Activated CD8-positive, alpha-beta memory T cell treated with anti-CD3 and anti-CD28 coated beads, Interleukin-2, amount 10 ng/mL, durations not matched to agents 7 days and 5 days (primary cell): ENCODE data around the gene KXD1. TPM values are rescaled to one million over a fixed set of nuclear protein-coding genes. Genes with fewer than 3 reads are reported as not detected.
A peak's percentile ranks its signal among the peaks of the same experiment; 100 is the strongest.

ENCODE experiments used
- ATAC-seq: fragments of 150-1000 bp; cut with Tn5 transposase; one replicate; pipeline ENCODE4 v1.10.0; 2021; ENCODE audit warnings: moderate library complexity
- CTCF ChIA-PET: fragments of 350-600 bp; sonication (Branson Sonifier 250); formaldehyde crosslinking; loops from one replicate; lab custom pipeline; 2021; ENCODE audit warnings: antibody characterized with exemption; lab: Charles Lee
- DNase-seq: peaks from one replicate; pipeline ENCODE4 v3.0.0-alpha.2; 2020
- H3K27ac Mint-ChIP-seq: one replicate; pipeline ENCODE4 v1.8.0; 2021; ENCODE audit warnings: mild to moderate bottlenecking, mixed read lengths
- H3K27me3 Mint-ChIP-seq: one replicate; pipeline ENCODE4 v1.8.0; 2021; ENCODE audit warnings: mixed read lengths
- H3K36me3 Mint-ChIP-seq: one replicate; pipeline ENCODE4 v1.8.0; 2021; ENCODE audit warnings: mild to moderate bottlenecking, mixed read lengths
- H3K4me1 Mint-ChIP-seq: one replicate; pipeline ENCODE4 v1.8.0; 2021; ENCODE audit warnings: mixed read lengths
- H3K4me3 Mint-ChIP-seq: one replicate; pipeline ENCODE4 v1.8.0; 2021; ENCODE audit warnings: mild to moderate bottlenecking, moderate library complexity, mixed read lengths
- H3K9me3 Mint-ChIP-seq: one replicate; pipeline ENCODE4 v1.8.0; 2022; ENCODE audit warnings: low read depth, mixed read lengths
- total RNA-seq, 2 experiments: library from RNA; stranded (reverse); gene quantifications; one replicate each; pipeline ENCODE4 v1.2.3, GENCODE V29; 2021

The KXD1 gene
- total RNA-seq, 2 experiments from 2014 or later = 106 to 113 TPM

DNA sequence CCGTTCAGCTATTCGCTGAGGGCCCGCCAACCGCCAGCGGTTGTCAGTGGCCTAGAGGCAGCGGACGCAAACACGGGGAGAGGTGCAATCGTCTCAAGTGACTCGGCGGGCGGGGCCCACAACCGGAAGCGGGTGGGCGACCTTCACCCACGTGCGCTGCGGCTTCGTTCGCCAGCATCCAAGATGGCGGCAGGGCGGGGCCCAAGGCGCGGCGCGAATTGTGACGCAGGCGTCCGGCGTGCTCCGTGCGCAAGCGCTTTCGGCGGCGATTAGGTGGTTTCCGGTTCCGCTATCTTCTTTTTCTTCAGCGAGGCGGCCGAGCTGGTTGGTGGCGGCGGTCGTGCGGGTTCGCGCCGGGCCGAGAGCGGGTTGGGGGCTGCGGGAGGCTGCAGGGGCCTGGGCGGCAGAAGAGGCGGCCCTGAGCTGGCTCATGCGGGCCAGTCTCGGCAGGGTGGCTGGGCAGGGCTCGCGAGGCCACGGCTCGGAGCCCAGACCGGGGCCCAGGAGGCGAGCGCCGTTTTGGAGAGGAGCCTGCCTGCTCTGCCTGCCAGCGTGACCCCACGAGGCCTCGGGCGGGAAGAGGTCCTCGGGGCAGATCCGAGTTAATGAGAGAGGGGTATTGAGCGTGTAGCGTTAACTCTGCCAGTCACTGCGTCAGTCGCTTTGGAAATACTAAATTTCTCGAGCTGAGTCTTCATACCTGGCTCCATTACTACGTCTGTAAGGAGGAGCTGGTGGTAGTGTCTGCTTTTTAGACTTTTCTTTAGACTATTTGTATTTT is 14.1 kb downstream of the KXD1 start, which contains the start of gene UBA52:
Gene UBA52 (plus strand): TSS at position 294 of the 781 bp plus-strand sequence. CDS start 1,444 bp downstream, outside the sequence.
- Mint-ChIP-seq H3K4me1 (peaks cover 34% of the 10 kb centered on the region), H3K36me3 (peaks cover 64% of the 10 kb centered on the region), H3K4me3 (peak within 1 kb of the TSS; percentile 85), H3K9me3 (no peaks in the 10 kb centered on the region), H3K27me3 (no peaks in the 10 kb centered on the region), H3K27ac (peak within 1 kb of the TSS; percentile 91)
- CTCF ChIA-PET = interaction anchor here (0.6 to 4.1 kb wide), 18 partner anchors 9 to 727 kb away, joined by 3 to 48 read pairs (median 4); partner anchors contain the start of genes COPE, DDX49, ELL and FKBP8
- peak; percentile 99 for DNase-seq
- ATAC-seq = peak; percentile 93

DNA sequence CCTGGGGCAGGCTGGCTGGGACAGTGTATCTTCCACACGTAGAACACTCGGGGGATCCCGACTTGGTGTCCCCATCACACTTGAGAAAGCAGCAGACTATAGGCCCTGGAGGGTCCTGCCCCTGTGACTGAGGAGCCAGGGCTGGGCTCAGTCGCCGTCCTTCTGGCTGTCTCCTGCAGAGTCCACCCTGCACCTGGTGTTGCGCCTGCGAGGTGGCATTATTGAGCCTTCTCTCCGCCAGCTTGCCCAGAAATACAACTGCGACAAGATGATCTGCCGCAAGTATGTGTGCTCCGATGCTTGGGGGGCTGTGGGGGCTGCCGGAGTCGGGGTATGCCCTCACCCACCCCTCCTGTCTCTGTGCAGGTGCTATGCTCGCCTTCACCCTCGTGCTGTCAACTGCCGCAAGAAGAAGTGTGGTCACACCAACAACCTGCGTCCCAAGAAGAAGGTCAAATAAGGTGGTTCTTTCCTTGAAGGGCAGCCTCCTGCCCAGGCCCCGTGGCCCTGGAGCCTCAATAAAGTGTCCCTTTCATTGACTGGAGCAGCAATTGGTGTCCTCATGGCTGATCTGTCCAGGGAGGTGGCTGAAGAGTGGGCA is 17.1 kb downstream of the KXD1 start:
- Mint-ChIP-seq H3K27ac (no peak overlapping the region), H3K4me1 (peaks cover 40% of the 10 kb centered on the region), H3K4me3 (no peak overlapping the region), H3K9me3 (no peaks in the 10 kb centered on the region), H3K36me3 (peaks cover 49% of the 10 kb centered on the region), H3K27me3 (no peaks in the 10 kb centered on the region)
- ATAC-seq (no peak), DNase-seq (no peak)
- CTCF ChIA-PET = interaction anchor here (4.1 kb wide), 1 partner anchor 14 kb away, joined by 48 read pairs; the partner anchor contains the start of gene REX1BD

DNA sequence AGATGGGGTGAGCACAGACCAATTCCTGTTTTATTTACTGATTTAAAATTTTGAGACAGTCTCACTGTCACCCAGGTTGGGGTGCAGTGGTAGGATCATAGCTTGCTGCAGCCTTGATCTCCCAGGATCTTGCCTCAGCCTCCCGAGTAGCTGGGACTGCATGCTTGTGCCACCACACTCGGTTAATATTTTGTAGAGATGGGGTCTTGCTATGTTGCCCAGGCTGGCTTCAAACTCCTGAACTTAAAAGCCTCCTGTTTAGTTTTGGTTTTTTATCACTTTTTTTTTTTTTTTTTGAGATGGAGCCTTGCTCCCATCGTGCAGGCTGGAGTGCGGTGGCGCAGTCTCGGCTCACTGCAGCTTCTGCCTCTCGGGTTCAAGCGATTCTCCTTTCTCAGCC is 18.7 kb downstream of the KXD1 start:
- no peaks in the 10 kb centered on the region for H3K9me3 Mint-ChIP-seq
- no peak overlapping the region for H3K4me3 Mint-ChIP-seq
- peaks cover 35% of the 10 kb centered on the region for H3K4me1 Mint-ChIP-seq
- DNase-seq (no peak), ATAC-seq (no peak)
- CTCF ChIA-PET = interaction anchor here (2.5 kb wide), 1 partner anchor 12 kb away, joined by 17 read pairs; the partner anchor contains the start of gene REX1BD
- peaks cover 44% of the 10 kb centered on the region for H3K36me3 Mint-ChIP-seq
- no peaks in the 10 kb centered on the region for H3K27me3 Mint-ChIP-seq
- H3K27ac Mint-ChIP-seq = no peak overlapping the region

DNA sequence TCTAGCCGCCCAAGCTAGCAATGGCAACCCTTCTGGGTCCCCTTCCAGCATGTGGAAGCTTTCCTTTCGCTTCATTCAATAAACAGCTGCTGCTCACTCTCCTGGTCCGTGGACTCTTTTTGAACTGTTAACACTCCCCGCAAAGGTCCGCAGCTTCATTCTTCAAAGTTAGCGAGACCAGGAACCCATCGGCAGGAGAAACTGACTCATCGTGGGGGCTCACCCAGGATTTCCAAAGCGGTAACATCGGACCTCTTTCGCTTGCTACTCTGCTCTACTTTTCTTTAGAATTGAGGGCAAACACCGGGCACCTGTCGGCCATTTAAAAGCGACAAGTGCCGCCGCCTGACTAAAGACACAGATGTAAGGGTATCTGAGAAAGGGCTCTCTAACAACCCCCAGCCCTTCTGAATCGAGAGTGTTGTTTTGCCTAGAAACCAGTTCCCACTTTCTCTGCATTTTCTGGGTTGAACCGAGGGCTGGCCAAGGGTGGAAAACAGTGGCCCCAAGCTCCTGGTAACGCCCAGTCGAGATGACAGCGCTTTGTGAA is 19.8 kb downstream of the KXD1 start:
- H3K9me3 Mint-ChIP-seq = no peaks in the 10 kb centered on the region
- CTCF ChIA-PET = interaction anchor here (0.7 to 2.5 kb wide), 2 partner anchors 11 to 33 kb away, joined by 3 to 17 read pairs; partner anchors contain the start of gene REX1BD
- H3K27me3 Mint-ChIP-seq = no peaks in the 10 kb centered on the region
- H3K4me1 Mint-ChIP-seq = peaks cover 30% of the 10 kb centered on the region
- no peak overlapping the region for H3K27ac Mint-ChIP-seq
- DNase-seq (no peak), ATAC-seq (no peak)
- H3K36me3 Mint-ChIP-seq = peaks cover 37% of the 10 kb centered on the region
- H3K4me3 Mint-ChIP-seq = no peak overlapping the region

DNA sequence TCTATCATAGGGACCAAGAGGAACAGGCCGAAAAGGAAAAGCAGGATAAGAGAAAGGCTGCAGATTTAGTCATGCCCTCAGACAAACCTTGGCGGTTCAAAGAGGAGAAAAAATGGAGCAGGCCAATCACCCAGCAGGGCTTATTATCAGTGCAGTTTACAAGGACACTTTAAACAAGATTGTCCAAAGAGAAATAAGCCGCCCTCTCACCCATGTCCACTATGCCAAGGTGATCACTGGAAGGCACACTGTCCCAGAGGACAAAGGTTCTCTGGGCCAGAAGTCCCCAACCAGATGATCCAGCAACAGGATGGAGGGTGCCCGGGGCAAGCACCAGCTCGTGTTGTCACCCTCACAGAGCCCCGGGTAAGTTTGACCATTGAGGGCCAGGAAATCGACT is 22.6 kb downstream of the KXD1 start:
- Mint-ChIP-seq H3K4me3 (no peak overlapping the region), H3K27me3 (no peaks in the 10 kb centered on the region), H3K4me1 (peaks cover 18% of the 10 kb centered on the region), H3K9me3 (no peaks in the 10 kb centered on the region), H3K36me3 (peaks cover 11% of the 10 kb centered on the region), H3K27ac (no peak overlapping the region)
- ATAC-seq (no peak), DNase-seq (no peak)
- CTCF ChIA-PET = interaction anchor here (1.5 kb wide), 1 partner anchor 8 kb away, joined by 3 read pairs; the partner anchor contains the start of gene UBA52

DNA sequence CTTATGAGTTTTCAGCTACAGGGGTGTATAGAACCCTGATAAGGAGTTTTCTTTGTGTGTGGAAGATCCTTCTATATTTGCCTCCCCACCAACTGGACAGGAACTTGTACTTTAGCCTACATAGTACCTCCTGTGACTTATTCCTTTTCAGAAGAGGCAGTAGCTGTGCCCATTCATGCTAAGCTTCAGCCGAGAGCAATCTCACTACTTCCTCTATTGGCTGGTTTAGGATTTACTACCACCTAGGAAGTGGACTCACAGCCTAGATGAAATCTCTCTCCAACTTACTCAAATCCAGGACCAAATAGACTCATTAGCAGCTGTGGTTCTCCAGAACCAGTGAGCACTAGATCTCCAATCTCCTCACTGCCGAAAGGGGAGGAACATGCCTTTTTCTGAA is 28.6 kb downstream of the KXD1 start:
- DNase-seq = no peak
- Mint-ChIP-seq H3K27me3 (no peaks in the 10 kb centered on the region), H3K36me3 (peaks cover 3% of the 10 kb centered on the region), H3K4me1 (peaks cover 44% of the 10 kb centered on the region), H3K27ac (no peak overlapping the region), H3K9me3 (no peaks in the 10 kb centered on the region), H3K4me3 (no peak overlapping the region)
- CTCF ChIA-PET = interaction anchor here (1.2 to 5.4 kb wide), 3 partner anchors 8 to 65 kb away, joined by 3 to 67 read pairs (median 5); partner anchors contain the start of gene ELL
- ATAC-seq = no peak

DNA sequence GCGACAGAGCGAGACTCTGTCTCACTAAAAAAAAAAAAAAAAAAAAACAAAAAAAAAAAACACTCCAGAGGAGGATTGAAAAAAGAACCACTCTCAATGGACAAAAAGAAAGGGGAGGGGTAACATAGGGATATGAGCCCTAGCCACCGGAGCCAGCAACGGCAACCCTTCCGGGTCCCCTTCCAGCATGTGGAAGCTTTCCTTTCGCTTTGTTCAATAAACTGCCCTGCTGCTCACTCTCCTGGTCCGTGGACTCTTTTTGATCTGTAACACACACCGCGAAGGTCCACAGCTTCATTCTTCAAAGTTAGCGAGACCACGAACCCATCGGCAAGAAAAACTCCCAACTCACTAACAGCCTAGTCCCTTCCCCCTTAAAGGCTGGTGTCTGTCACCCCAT is 29.9 kb downstream of the KXD1 start:
- no peaks in the 10 kb centered on the region for H3K27me3 Mint-ChIP-seq
- no peaks in the 10 kb centered on the region for H3K9me3 Mint-ChIP-seq
- H3K4me3 Mint-ChIP-seq = peak overlapping the region; percentile 77
- DNase-seq (no peak), ATAC-seq (no peak)
- H3K27ac Mint-ChIP-seq = peak overlapping the region; percentile 94
- peaks cover 44% of the 10 kb centered on the region for H3K4me1 Mint-ChIP-seq
- peaks cover 3% of the 10 kb centered on the region for H3K36me3 Mint-ChIP-seq
- CTCF ChIA-PET = interaction anchor here (0.6 to 5.4 kb wide), 19 partner anchors 11 to 260 kb away, joined by 3 to 67 read pairs (median 10); partner anchors contain the start of genes CRTC1, ELL, FKBP8 and KXD1

DNA sequence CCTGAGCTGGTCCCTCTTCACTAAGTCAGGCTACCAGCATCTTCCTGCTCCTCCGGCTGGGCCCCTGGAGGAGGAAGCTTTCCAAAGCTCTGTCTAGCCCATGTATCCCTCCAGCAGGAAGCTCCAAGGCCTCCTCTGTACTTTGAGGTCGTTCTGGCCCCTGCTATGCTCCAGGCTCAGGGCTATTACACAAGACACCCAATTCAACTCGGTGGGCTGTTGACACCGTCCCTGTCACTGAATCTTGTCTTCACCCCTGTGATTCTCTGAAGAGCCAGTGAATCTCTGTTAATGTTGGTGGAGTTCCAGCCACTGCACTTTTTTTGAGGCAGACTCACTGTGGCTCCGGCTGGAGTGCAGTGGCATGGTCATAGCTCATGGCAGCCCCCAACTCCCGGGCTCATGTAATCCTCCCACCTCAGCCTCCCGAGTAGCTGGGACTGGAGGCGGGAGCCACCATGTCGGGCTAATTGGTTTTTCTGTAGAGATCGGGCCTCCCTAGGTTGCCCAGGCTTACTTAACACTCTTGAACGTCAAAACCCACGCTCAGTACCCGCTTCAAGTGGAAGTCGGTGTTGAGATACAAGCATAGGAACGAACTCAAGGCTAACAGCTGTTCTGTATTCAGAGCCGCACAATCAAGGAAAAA is 30.4 kb downstream of the KXD1 start:
- ATAC-seq (no peak), DNase-seq (no peak)
- no peaks in the 10 kb centered on the region for H3K9me3 Mint-ChIP-seq
- peak overlapping the region; percentile 94 for H3K27ac Mint-ChIP-seq
- H3K4me1 Mint-ChIP-seq = peaks cover 44% of the 10 kb centered on the region
- peak overlapping the region; percentile 77 for H3K4me3 Mint-ChIP-seq
- CTCF ChIA-PET = interaction anchor here (0.6 to 5.4 kb wide), 26 partner anchors 10 to 331 kb away, joined by 3 to 67 read pairs (median 8); partner anchors contain the start of genes COPE, CRTC1, DDX49 and ELL
- no peaks in the 10 kb centered on the region for H3K27me3 Mint-ChIP-seq
- peaks cover 3% of the 10 kb centered on the region for H3K36me3 Mint-ChIP-seq

DNA sequence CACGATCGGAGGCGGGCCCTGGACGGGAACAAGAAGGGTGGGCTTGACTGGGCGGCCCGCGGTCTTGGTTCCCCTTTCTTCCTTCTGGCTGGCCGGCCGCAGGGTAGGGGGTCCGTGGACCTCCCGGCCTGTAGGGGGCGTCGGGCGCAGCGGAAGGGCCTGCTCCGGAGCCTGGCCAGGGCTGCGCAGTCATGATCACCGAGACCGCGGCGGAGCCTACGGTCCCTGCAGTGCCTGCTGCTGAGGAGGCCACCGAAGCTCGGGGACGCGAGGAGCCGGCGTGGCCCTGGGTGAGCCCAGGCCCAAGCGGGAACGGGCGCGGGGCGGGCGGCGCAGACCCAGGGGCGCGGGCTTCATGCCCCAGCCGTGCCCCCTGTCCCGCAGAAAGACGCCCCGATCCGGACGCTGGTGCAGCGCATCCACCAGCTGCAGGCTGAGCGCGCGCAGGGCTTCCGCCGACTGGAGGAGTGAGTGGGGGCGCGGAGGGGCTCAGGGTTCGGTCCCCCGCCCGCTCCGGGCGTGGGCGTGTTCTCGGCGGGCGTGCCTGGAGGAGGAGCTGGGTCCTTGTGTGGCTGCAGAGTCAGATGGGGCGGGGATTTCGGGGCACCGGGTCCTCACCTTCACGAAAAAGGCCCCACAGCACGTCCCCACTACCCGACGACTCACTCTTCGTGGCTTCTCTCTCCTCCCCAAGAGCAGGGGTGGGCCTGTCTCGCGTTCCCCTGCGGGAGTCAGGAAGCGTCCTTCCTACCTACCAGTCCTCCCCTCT is 31.1 kb downstream of the KXD1 start, which contains the start of gene REX1BD:
Gene REX1BD (plus strand): TSS at position 188 of the 769 bp plus-strand sequence. CDS start 4 bp downstream, at position 192.
- Mint-ChIP-seq H3K9me3 (no peaks in the 10 kb centered on the region), H3K4me3 (peak within 1 kb of the TSS; percentile 77)
- peak; percentile 82 for ATAC-seq

DNA sequence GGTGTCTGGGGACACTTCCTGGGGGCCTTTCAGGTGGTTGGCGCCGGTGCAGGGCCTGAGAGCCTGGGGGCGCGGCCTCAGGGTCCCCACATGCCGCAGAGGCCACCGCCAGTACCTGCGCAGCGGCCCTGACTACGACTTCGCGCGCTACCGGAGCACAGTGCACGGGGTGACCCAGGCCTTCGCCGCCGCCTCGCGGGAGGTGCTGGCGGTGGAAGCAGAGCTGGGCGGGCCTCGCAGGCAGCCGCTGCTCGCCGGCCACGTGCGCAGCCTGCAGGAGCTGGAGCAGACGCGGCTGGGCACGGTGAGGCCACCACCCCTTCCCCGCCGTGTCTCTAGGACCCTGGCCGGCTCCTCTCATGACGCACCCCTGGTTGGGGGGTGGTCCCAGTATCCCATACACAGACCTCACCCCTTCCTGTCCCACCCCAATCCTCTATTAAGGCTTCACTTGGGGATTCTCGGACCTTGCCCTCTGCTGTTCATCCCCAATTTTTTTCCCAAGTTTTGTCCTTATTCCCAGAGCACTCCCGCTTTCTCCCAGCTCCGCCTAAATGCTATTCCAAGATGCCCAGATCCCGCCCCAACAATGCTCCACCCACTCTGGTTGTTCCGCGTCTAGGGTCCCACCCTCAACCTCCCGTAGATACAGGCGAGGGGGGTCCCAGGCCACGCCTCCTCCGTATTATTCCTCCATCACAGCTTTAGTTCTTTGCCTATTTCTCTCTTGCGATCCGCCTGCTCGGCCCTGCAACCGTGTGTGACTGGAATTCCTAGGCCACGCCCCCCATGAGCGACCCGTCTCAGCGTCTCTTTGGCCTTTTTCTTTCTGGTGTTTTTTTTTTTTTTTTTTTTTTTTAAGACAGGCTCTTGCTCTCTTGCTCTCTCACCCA is 32.0 kb downstream of the KXD1 start:
- CTCF ChIA-PET = interaction anchor here (0.7 to 5.4 kb wide), 39 partner anchors 8 to 901 kb away, joined by 3 to 67 read pairs (median 5); partner anchors contain the start of genes COPE, DDX49, ELL and FKBP8
- H3K4me3 Mint-ChIP-seq = peak overlapping the region; percentile 77

More for the DNA sequence above, 31.1 kb downstream of the KXD1 start, which contains the start of gene REX1BD:
- H3K27me3 Mint-ChIP-seq = no peaks in the 10 kb centered on the region
- peak within 1 kb of the TSS; percentile 94 for H3K27ac Mint-ChIP-seq
- CTCF ChIA-PET = interaction anchor here (0.6 to 5.4 kb wide), 42 partner anchors 9 to 1122 kb away, joined by 3 to 67 read pairs (median 4); partner anchors contain the start of genes COPE, DDX49, ELL and FKBP8
- DNase-seq = peak; percentile 91
- peaks cover 47% of the 10 kb centered on the region for H3K4me1 Mint-ChIP-seq
- peaks cover 3% of the 10 kb centered on the region for H3K36me3 Mint-ChIP-seq

More for the DNA sequence above, 32.0 kb downstream of the KXD1 start:
- Mint-ChIP-seq H3K36me3 (peaks cover 3% of the 10 kb centered on the region), H3K4me1 (peaks cover 46% of the 10 kb centered on the region), H3K27ac (peak overlapping the region; percentile 94), H3K9me3 (no peaks in the 10 kb centered on the region), H3K27me3 (peaks cover under 1% of the 10 kb centered on the region)
- ATAC-seq (peak; percentile 67), DNase-seq (peak; percentile 87)
